Measurements from ENCODE around the gene BORCS5.

GRCh38 chr12:12378616-12379015 is 21.7 kb downstream of the BORCS5 start:
- TF ChIP-seq CTCF (IDR thresholded peaks at IDR 0.05; ENCODE audit: insufficient read depth, low read length, poor library complexity, severe bottlenecking) (no peak), EZH2phosphoT487 (conservative IDR thresholded peaks at IDR 0.05; ENCODE audit: low read length) (no peak)
